Mucosa of stomach (tissue), 1 donor: Measurements from ENCODE around the gene EIF4G3.
"Not testable (repeated sequence)": the region's sequence is repeated elsewhere in the genome, so short reads cannot be mapped to it uniquely, and the experiment has no call there.

ENCODE experiments used
- H3K27me3 ChIP-seq: one replicate; pipeline ENCODE4 v1.7.0; 2013; ENCODE audit warnings: mild to moderate bottlenecking, low read length; ENCODE audit not compliant: control insufficient read depth, insufficient read depth
- H3K36me3 ChIP-seq: one replicate; pipeline ENCODE4 v1.7.0; 2013; ENCODE audit warnings: low read length; ENCODE audit not compliant: control insufficient read depth, insufficient read depth
- H3K4me1 ChIP-seq: one replicate; pipeline ENCODE4 v1.7.0; 2013; ENCODE audit warnings: mild to moderate bottlenecking, low read length; ENCODE audit not compliant: control insufficient read depth, insufficient read depth
- H3K4me3 ChIP-seq: one replicate; pipeline ENCODE4 v1.7.0; 2013; ENCODE audit warnings: low read length
- H3K9ac ChIP-seq: one replicate; pipeline ENCODE4 v1.7.0; 2013; ENCODE audit warnings: mild to moderate bottlenecking, low read length, moderate library complexity
- H3K9me3 ChIP-seq: one replicate; pipeline ENCODE4 v1.7.0; 2013; ENCODE audit warnings: mild to moderate bottlenecking, low read length, moderate library complexity; ENCODE audit not compliant: control insufficient read depth
- donor health status: Pancreatic carcinoma.

Gene EIF4G3

DNA sequence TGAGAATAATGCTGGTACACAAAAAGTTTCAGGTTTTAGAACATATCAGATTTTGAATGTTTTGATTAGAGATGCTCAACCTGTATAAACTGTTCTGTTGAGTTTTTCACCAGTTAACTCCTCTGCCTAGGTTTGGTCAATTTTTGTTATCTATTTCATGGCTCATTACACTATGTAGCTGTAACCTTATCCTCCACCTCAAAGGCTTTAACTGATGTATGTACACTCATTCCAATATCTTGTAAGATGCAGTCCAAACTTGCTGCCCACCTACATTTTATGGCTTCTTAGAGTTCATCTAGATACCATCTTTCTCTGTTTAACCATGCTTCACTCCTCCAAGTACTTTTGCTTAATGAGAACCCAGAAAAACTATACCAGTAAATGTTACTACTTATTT lies 107.8 kb downstream of the EIF4G3 start:
- H3K27me3 ChIP-seq: no peaks in the 10 kb centered on the region
- no peaks in the 10 kb centered on the region for H3K36me3 ChIP-seq
- H3K9me3 ChIP-seq: no peaks in the 10 kb centered on the region
- no peak overlapping the region for H3K4me3 ChIP-seq
- H3K9ac ChIP-seq: no peak overlapping the region
- peaks cover 6% of the 10 kb centered on the region for H3K4me1 ChIP-seq

DNA sequence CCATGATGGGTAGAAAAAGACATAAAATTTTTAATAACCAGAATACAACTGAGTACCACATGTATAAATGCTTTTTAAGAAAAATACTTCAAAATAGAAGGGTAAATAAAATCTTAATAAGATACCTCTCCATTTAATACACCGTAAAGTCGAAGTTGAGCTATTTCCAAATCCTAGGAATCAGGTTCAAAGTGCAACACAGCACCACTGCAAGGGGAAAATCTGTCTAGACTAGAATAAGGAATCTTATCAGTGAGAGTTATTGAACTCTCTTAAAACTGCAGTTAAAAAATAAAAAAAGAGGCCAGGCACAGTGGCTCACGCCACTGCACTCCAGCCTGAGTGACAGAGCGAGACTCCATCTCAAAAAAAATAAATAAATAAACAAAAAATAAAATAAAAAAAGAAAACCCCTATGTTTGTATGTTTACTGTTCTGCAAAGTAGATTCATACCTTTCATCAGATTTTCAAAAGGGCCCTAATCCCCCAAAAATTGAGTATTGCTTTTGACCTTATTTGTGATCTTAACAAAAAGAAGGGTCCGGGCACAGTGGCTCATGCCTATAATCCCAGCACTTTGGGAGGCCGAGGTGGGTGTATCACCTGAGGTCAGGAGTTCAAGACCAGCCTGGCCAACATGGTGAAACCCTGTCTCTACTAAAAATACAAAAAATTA lies 109.0 kb downstream of the EIF4G3 start:
- no peaks in the 10 kb centered on the region for H3K36me3 ChIP-seq
- no peaks in the 10 kb centered on the region for H3K9me3 ChIP-seq
- no peaks in the 10 kb centered on the region for H3K27me3 ChIP-seq
- no peak overlapping the region for H3K9ac ChIP-seq
- H3K4me3 ChIP-seq: no peak overlapping the region
- peaks cover 6% of the 10 kb centered on the region for H3K4me1 ChIP-seq

DNA sequence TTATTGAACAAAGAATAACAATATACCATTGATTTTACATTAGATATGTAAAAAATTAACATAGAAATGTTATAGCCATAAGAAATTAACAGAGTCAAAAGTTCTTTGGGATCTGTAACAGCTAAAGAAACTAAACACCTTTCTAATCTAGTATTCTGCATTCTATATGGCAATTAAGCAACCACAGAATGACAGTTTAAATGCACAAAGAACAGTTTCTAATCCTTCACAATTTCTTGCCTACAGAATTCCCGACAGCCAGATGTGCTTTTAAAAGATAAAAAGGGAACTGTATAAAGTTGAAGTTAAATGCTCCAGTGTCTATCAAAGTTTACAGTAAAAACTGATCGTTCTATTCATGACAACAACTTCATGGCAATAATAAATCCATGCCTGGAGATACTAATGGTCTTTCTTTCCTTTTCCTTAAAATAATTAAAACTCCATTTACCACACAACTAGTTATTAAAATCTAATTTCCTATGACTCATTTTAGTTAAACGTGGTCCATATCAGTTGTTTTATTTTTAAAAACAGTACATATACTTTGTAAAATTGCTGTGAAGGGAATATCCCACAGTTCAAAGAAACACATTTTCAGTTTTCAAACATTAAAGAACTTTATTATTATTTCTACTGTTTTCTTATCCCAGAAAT lies 110.2 kb downstream of the EIF4G3 start:
- Histone ChIP-seq H3K36me3 (no peaks in the 10 kb centered on the region), H3K4me3 (no peak overlapping the region), H3K9me3 (no peaks in the 10 kb centered on the region), H3K9ac (no peak overlapping the region), H3K27me3 (no peaks in the 10 kb centered on the region), H3K4me1 (peaks cover 6% of the 10 kb centered on the region)

DNA sequence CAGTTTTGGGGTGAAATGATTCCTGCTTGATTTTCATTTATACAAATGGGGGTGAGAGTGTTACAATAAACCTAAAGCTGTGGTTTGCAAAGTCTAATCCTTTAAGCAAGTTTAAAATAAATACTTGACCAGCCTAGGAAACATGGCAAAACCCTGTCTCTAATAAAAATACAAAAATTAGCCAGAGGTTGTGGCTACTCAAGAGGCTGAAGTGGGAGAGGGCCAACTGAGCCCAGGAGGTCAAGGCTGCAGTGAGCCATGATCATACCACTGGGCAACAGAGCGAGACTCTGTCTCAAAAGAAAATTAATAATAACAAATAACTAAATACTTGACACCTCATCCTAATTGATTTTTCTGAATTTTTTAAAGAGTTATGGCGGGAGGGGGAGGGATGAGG lies 110.8 kb downstream of the EIF4G3 start:
- peaks cover 6% of the 10 kb centered on the region for H3K4me1 ChIP-seq
- no peak overlapping the region for H3K4me3 ChIP-seq
- no peaks in the 10 kb centered on the region for H3K36me3 ChIP-seq
- no peaks in the 10 kb centered on the region for H3K27me3 ChIP-seq
- no peak overlapping the region for H3K9ac ChIP-seq
- H3K9me3 ChIP-seq: no peaks in the 10 kb centered on the region

DNA sequence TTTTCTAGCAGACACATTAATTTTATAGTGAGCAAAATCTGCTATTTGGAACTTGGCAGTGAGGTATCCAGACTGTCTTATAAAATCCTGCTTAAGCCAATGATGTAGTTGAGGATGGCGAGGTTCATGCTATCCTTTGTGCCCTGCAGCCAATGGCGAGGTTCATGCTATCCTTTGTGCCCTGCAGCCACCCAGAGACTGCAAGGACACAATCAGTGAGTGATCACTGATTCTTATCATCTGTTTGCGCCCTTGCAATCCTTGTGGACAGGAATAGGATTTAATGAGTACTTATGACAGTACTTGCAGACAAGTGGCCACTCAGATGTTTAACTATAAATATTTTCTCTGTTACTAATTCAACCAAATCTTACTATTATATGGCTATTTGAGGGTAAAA lies 112.6 kb downstream of the EIF4G3 start:
- Histone ChIP-seq H3K27me3 (no peaks in the 10 kb centered on the region), H3K36me3 (no peaks in the 10 kb centered on the region), H3K4me1 (peaks cover 6% of the 10 kb centered on the region), H3K9ac (no peak overlapping the region), H3K9me3 (no peaks in the 10 kb centered on the region), H3K4me3 (no peak overlapping the region)

DNA sequence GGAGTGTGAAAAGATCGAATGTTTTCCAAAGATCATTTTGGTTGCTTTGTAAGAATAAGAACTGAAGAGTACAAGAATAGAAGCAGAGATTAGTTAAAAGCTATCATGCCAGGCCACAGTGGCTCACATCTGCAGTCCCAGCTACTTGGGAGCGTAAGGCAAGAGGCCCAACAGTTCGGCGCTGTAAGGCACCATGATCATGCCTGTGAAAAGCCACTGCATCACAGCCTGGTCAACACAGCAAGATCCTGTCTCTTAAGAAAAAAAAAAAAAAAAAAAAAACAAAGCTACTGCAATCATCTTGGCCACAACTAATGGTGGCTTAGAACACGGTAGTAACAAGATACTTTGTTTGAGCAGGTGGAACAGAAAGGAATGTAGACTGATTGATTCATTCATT lies 116.2 kb downstream of the EIF4G3 start:
- no peak overlapping the region for H3K9ac ChIP-seq
- H3K36me3 ChIP-seq: no peaks in the 10 kb centered on the region
- H3K9me3 ChIP-seq: no peaks in the 10 kb centered on the region
- peaks cover 7% of the 10 kb centered on the region for H3K4me1 ChIP-seq
- no peaks in the 10 kb centered on the region for H3K27me3 ChIP-seq
- H3K4me3 ChIP-seq: no peak overlapping the region

DNA sequence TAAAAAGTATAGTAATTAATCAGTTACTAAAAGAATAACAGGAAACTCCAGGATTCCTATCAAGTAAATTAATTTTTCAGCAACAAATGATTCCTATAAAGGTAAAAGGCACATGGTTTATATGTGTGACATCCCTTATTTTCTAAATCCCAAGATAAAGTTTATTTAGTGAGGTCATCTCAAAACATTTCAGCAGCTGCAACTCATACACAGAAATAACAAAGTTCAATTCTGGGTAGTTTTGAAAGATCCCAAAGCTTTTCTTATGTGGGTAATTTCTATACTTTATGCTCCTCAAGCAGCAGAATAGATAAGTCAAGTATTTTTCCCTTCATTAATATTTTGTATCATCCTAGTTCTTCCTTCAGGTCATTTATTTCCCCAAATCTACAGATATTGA lies 117.7 kb downstream of the EIF4G3 start:
- no peaks in the 10 kb centered on the region for H3K9me3 ChIP-seq
- H3K9ac ChIP-seq: no peak overlapping the region
- H3K4me1 ChIP-seq: peaks cover 7% of the 10 kb centered on the region
- no peaks in the 10 kb centered on the region for H3K27me3 ChIP-seq
- H3K4me3 ChIP-seq: no peak overlapping the region
- H3K36me3 ChIP-seq: no peaks in the 10 kb centered on the region

DNA sequence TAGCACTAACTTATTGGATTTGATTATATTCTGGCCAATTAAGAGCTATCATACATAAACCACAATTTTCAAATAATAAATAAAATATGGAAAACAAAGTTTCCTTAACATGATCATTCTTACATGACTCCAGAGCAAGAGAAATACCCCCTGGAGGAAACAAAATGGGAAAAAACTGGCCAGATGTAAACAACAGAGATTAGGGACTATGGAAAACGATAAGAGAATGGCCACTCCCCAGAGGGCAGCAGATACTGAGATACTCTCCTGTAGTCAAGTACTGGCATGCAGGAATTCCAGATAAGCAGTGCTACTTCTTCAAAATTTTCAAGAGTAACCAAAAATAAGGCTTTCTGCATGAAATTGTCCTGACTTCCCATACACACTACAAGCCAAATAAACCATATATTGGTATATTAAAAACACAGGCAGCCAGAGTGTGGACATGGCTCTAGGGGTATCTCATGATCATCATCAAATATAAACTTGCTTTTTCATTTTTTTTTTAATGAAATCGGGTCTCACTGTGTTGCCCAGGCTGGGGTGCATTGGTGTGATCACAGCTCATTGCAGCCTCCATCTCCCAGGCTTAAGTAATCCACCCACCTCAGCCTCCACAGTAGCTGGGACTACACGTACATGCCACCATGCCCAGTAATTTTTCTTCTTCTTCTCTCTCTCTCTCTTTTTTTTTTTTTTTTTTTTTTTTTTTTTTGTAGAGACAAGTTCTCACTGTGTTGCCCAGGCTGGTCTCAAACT lies 118.5 kb downstream of the EIF4G3 start:
- Histone ChIP-seq H3K4me1 (peaks cover 7% of the 10 kb centered on the region), H3K27me3 (no peaks in the 10 kb centered on the region), H3K36me3 (no peaks in the 10 kb centered on the region), H3K4me3 (no peak overlapping the region), H3K9ac (no peak overlapping the region), H3K9me3 (no peaks in the 10 kb centered on the region)

DNA sequence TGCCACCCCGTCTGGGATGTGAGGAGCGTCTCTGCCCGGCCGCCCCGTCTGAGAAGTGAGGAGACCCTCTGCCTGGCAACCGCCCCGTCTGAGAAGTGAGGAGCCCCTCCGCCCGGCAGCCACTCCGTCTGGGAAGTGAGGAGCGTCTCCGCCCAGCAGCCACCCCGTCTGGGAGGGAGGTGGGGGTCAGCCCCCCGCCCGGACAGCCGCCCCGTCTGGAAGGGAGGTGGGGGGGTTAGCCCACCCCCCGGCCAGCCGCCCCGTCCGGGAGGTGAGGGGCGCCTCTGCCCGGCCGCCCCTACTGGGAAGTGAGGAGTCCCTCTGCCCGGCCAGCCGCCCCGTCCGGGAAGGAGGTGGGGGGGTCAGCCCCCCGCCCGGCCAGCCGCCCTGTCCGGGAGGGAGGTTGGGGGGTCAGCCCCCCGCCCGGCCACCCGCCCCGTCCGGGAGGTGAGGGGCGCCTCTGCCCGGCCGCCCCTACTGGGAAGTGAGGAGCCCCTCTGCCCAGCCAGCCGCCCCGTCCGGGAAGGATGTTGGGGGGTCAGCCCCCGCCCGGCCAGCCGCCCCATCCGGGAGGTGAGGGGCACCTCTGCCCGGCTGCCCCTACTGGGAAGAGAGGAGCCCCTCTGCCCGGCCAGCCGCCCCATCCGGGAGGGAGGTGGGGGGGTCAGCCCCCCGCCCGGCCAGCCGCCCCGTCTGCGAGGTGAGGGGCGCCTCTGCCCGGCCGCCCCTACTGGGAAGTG lies 123.3 kb downstream of the EIF4G3 start:
- H3K9me3 ChIP-seq, H3K4me3 ChIP-seq, H3K27me3 ChIP-seq, H3K9ac ChIP-seq, H3K36me3 ChIP-seq: not testable (repeated sequence)
- H3K4me1 ChIP-seq: peaks cover 17% of the 10 kb centered on the region

DNA sequence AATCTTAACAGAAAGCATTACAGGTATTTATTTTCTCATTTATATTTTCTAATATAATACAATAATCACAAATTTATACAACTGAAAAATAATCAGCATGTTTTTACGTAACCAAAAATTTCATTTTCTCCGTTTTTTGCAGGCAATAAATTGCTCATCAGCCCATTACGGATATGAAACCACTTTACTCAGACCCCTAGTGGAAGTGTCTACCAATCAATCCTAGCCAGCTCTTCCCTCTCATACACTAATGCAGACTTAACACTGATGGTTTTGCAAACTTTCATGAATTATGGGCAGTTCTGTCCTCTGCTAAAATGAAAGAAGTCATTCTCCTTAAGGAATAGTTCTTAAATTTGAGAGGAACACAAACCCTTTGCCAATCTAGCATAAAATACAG lies 124.7 kb downstream of the EIF4G3 start:
- no peak overlapping the region for H3K9ac ChIP-seq
- no peaks in the 10 kb centered on the region for H3K36me3 ChIP-seq
- H3K4me3 ChIP-seq: no peak overlapping the region
- no peaks in the 10 kb centered on the region for H3K27me3 ChIP-seq
- H3K9me3 ChIP-seq: no peaks in the 10 kb centered on the region
- H3K4me1 ChIP-seq: peaks cover 20% of the 10 kb centered on the region

DNA sequence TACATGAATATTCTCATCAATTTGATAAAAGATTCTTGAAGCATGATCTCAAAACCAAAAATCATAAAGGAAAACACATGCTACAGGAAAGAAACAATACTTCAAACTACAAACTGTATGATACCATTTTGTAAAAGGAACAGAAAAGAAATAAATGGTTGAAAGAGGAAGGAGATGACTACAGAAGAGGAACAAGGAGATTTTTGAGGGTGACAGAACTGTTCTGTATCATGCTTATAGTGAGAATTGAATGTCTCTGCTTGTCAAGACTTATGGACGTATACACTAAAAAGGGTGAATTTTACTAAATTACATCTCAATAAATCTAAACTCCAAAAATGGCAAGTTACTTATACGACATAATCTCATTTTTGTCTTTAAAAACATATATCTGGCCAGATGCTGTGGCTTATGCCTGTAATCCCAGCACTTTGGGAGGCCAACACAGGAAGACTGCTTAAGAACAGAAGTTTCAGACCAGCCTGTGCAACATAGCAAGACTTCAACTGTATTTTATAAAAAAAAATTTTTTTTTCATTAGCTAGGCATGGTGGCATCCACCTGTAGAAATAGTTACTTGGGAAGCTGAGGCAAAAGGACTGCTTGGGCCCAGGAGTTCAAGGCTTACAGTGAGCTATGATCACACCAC lies 125.4 kb downstream of the EIF4G3 start:
- Histone ChIP-seq H3K9me3 (no peaks in the 10 kb centered on the region), H3K4me3 (no peak overlapping the region), H3K36me3 (no peaks in the 10 kb centered on the region), H3K27me3 (no peaks in the 10 kb centered on the region), H3K4me1 (peaks cover 20% of the 10 kb centered on the region), H3K9ac (no peak overlapping the region)
